GM23338 (cell line): ENCODE results near the gene CDK18. TPM values are rescaled to one million over a fixed set of nuclear protein-coding genes. Genes with fewer than 3 reads are reported as not detected.

Source experiments
- ATAC-seq: fragments of 200-7000 bp; cut with Tn5 transposase; 3 replicates; pipeline ENCODE4 v1.9.1; 2020
- DNase-seq: peaks from one replicate; pipeline ENCODE4 v3.0.0-alpha.2; 2015; ENCODE audit warnings: low spot score
- H2AFZ ChIP-seq: fragments of 200-600 bp; sonication (generic); 2 replicates; pipeline ENCODE4 v1.8.0; 2016; ENCODE audit warnings: antibody characterized with exemption, mild to moderate bottlenecking, moderate library complexity
- H3F3A ChIP-seq: fragments of 200-600 bp; sonication (generic); replicated peaks from 2 replicates; pipeline ENCODE4 v1.8.0; 2017; ENCODE audit warnings: antibody characterized with exemption, mixed run types, low read depth
- H3K27ac ChIP-seq: fragments of 200-600 bp; sonication (generic); 2 replicates; pipeline ENCODE4 v1.6.1; 2016; ENCODE audit warnings: low read depth
- H3K27me3 ChIP-seq: fragments of 200-600 bp; sonication (generic); 2 replicates; pipeline ENCODE4 v1.8.0; 2016; ENCODE audit warnings: mild to moderate bottlenecking, mixed run types, moderate library complexity; ENCODE audit not compliant: insufficient read depth
- H3K36me3 ChIP-seq: fragments of 200-600 bp; sonication (generic); 2 replicates; pipeline ENCODE4 v1.8.0; 2016; ENCODE audit warnings: mild to moderate bottlenecking; ENCODE audit not compliant: insufficient read depth
- H3K4me1 ChIP-seq: fragments of 200-600 bp; sonication (generic); 2 replicates; pipeline ENCODE4 v1.8.0; 2016; ENCODE audit warnings: mild to moderate bottlenecking, moderate library complexity; ENCODE audit not compliant: insufficient read depth
- H3K4me2 ChIP-seq: fragments of 200-600 bp; sonication (generic); 2 replicates; pipeline ENCODE4 v1.7.1; 2017; ENCODE audit warnings: mixed run types
- H3K4me3 ChIP-seq: fragments of 200-600 bp; sonication (generic); 2 replicates; pipeline ENCODE4 v1.6.1; 2016; ENCODE audit warnings: mixed run types
- H3K79me2 ChIP-seq: fragments of 200-600 bp; sonication (generic); replicated peaks from 2 replicates; pipeline ENCODE4 v1.8.0; 2017; ENCODE audit warnings: mild to moderate bottlenecking; ENCODE audit not compliant: insufficient read depth
- H3K9me2 ChIP-seq: fragments of 200-600 bp; sonication (generic); 2 replicates; pipeline ENCODE4 v1.8.0; 2017; ENCODE audit not compliant: insufficient read depth
- H4K20me1 ChIP-seq: fragments of 200-600 bp; sonication (generic); replicated peaks from 2 replicates; pipeline ENCODE4 v1.8.0; 2017; ENCODE audit warnings: mild to moderate bottlenecking; ENCODE audit not compliant: insufficient read depth
- H3K27ac Mint-ChIP-seq: 2 replicates; pipeline ENCODE4 v1.8.0; 2020; ENCODE audit warnings: inconsistent platforms, mild to moderate bottlenecking, moderate library complexity, mixed read lengths
- H3K27me3 Mint-ChIP-seq: 3 replicates; pipeline ENCODE4 v1.8.0; 2022; ENCODE audit warnings: low read depth, mild to moderate bottlenecking, moderate library complexity, mixed read lengths, inconsistent platforms; ENCODE audit not compliant: insufficient read depth, poor library complexity
- H3K36me3 Mint-ChIP-seq: 3 replicates; pipeline ENCODE4 v1.8.0; 2021; ENCODE audit warnings: low read depth, mild to moderate bottlenecking, inconsistent platforms, moderate library complexity, mixed read lengths
- H3K4me1 Mint-ChIP-seq: 3 replicates; pipeline ENCODE4 v1.8.0; 2020; ENCODE audit warnings: mild to moderate bottlenecking, inconsistent platforms, mixed read lengths
- H3K4me3 Mint-ChIP-seq: 3 replicates; pipeline ENCODE4 v1.8.0; 2021; ENCODE audit warnings: moderate library complexity, mild to moderate bottlenecking, inconsistent platforms, mixed read lengths
- H3K9me3 Mint-ChIP-seq: 3 replicates; pipeline ENCODE4 v1.8.0; 2020; ENCODE audit warnings: moderate library complexity, mild to moderate bottlenecking, inconsistent platforms, mixed read lengths
- CREB1 ChIP-seq: fragments of 250-450 bp; sonication (Bioruptor Pico); IDR thresholded peaks from 2 replicates; pipeline ENCODE4 v1.5.0; 2020; ENCODE audit warnings: low read depth, mild to moderate bottlenecking, moderate library complexity
- EZH2phosphoT487 ChIP-seq: fragments of 200-600 bp; sonication (generic); IDR thresholded peaks from one replicate; pipeline ENCODE4 v1.8.1; 2018; ENCODE audit warnings: antibody characterized with exemption; ENCODE audit not compliant: unreplicated experiment
- JUNB ChIP-seq: IDR thresholded peaks from one replicate; pipeline ENCODE4 v1.6.1; 2016; ENCODE audit warnings: antibody characterized with exemption; ENCODE audit not compliant: unreplicated experiment
- NANOG ChIP-seq: IDR thresholded peaks from 2 replicates; pipeline ENCODE4 v1.6.1; 2016; ENCODE audit warnings: antibody characterized with exemption, borderline replicate concordance
- POLR2AphosphoS5 ChIP-seq: IDR thresholded peaks from 2 replicates; pipeline ENCODE4 v1.6.1; 2016; ENCODE audit warnings: antibody characterized with exemption, low read depth
- ZNF114 ChIP-seq: fragments of 250-450 bp; sonication (Bioruptor Pico); IDR thresholded peaks from 2 replicates; pipeline ENCODE4 v1.5.0; 2020; ENCODE audit warnings: mild to moderate bottlenecking, moderate library complexity
- ZNF331 ChIP-seq: fragments of 250-450 bp; sonication (Bioruptor Pico); IDR thresholded peaks from 2 replicates; pipeline ENCODE4 v1.5.0; 2020; ENCODE audit warnings: low read depth, mild to moderate bottlenecking, moderate library complexity
- polyA plus RNA-seq: library from polyadenylated mRNA; unstranded; fragments of >200 nt; fragmentation: Nextera tagmentation; extraction: Ambion mirVana; gene quantifications from 2 replicates; pipeline ENCODE4 v1.2.1, GENCODE V29; 2016
- total RNA-seq: library from RNA; depleted of rRNA; stranded (reverse); fragments of >200 nt; shearing (Covaris generic); gene quantifications from 2 replicates; pipeline ENCODE4 v1.2.3, GENCODE V29; 2014
- TF ChIP-seq, protein P1 (sequence below): fragments of 250-450 bp; sonication (Bioruptor Pico); IDR thresholded peaks from 2 replicates; pipeline ENCODE4 v1.5.0; 2020; ENCODE audit warnings: mild to moderate bottlenecking, moderate library complexity
- TF ChIP-seq, protein P2 (sequence below), 2 experiments: fragments of 200-600 bp in 1 of 2; sonication (generic) in 1 of 2; conservative IDR thresholded peaks; 2 replicates each; pipeline versions ENCODE4 v1.5.1 to v1.6.1; 2016 to 2017; ENCODE audit warnings: antibody characterized with exemption in 2 of 2, low read depth in 2 of 2, mild to moderate bottlenecking in 2 of 2, moderate library complexity in 1 of 2
- TF ChIP-seq, protein P3 (sequence below): IDR thresholded peaks from 2 replicates; pipeline ENCODE4 v1.6.1; 2016; ENCODE audit warnings: antibody characterized with exemption

Gene CDK18
- total and polyA plus RNA-seq, 2 experiments from 2014 or later, result 21.1 to 46.5 TPM

DNA sequence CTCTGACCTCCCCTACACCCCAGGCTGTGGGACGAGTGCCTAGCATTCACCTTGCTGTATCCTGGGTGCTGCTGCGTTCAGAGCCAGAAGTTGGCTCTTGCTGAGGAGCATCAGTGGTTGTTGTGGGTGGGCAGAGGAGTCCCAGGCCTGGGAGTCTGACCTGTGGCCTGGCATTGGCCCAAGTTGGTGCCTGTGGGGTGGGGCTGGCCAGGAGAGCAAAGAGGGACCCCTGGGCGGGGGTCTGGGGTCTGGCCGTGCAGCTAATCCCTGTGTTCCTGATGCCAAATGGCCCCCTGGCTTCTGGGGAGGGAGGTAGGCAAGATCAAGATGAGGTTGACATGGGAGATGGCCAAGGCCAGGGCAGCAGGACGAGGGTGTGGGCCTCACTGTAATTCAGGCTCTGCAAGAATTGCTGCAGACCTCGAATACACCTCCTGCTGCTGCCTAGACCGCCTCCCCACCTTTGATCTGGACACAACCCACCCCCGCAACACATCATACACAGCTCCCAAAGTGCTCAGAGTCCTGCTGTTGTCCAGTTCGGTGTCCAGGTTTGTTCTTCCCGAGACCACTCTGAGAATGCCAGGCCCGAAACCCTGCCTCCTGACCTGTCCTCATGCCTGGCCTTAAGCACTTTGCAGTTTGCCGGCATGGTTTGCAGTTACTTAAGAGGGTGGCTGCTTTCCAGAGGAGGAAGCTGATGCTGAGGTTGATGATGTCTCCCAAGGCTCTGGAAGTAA, 28.7 kb downstream of the CDK18 start:
- Histone ChIP-seq H3K36me3 (no peaks in the 10 kb centered on the region; the same call in 1 of the 2 replicates), H3K4me1 (peaks cover 7% of the 10 kb centered on the region), H2AFZ (no peak overlapping the region), H3K4me3 (no peak overlapping the region), H3K79me2 (no peaks in the 10 kb centered on the region), H3K27ac (no peak overlapping the region), H3K9me2 (no peaks in the 10 kb centered on the region), H3K4me2 (no peak overlapping the region), H3K27me3 (0 out of 2 replicates have a peak, but pooled peaks cover 5% of the 10 kb centered on the region), H4K20me1 (no peaks in the 10 kb centered on the region), H3F3A (peaks cover 5% of the 10 kb centered on the region; the same call in 1 of the 2 replicates)
- Mint-ChIP-seq H3K4me1 (peaks cover 16% of the 10 kb centered on the region), H3K9me3 (peaks cover 2% of the 10 kb centered on the region; the same call in 2 of the 3 replicates), H3K27me3 (peaks cover 17% of the 10 kb centered on the region), H3K4me3 (no peak overlapping the region), H3K27ac (no peak overlapping the region), H3K36me3 (peaks cover 27% of the 10 kb centered on the region)
- ATAC-seq (no peak), DNase-seq (no peak)
- TF ChIP-seq, protein P1, sequence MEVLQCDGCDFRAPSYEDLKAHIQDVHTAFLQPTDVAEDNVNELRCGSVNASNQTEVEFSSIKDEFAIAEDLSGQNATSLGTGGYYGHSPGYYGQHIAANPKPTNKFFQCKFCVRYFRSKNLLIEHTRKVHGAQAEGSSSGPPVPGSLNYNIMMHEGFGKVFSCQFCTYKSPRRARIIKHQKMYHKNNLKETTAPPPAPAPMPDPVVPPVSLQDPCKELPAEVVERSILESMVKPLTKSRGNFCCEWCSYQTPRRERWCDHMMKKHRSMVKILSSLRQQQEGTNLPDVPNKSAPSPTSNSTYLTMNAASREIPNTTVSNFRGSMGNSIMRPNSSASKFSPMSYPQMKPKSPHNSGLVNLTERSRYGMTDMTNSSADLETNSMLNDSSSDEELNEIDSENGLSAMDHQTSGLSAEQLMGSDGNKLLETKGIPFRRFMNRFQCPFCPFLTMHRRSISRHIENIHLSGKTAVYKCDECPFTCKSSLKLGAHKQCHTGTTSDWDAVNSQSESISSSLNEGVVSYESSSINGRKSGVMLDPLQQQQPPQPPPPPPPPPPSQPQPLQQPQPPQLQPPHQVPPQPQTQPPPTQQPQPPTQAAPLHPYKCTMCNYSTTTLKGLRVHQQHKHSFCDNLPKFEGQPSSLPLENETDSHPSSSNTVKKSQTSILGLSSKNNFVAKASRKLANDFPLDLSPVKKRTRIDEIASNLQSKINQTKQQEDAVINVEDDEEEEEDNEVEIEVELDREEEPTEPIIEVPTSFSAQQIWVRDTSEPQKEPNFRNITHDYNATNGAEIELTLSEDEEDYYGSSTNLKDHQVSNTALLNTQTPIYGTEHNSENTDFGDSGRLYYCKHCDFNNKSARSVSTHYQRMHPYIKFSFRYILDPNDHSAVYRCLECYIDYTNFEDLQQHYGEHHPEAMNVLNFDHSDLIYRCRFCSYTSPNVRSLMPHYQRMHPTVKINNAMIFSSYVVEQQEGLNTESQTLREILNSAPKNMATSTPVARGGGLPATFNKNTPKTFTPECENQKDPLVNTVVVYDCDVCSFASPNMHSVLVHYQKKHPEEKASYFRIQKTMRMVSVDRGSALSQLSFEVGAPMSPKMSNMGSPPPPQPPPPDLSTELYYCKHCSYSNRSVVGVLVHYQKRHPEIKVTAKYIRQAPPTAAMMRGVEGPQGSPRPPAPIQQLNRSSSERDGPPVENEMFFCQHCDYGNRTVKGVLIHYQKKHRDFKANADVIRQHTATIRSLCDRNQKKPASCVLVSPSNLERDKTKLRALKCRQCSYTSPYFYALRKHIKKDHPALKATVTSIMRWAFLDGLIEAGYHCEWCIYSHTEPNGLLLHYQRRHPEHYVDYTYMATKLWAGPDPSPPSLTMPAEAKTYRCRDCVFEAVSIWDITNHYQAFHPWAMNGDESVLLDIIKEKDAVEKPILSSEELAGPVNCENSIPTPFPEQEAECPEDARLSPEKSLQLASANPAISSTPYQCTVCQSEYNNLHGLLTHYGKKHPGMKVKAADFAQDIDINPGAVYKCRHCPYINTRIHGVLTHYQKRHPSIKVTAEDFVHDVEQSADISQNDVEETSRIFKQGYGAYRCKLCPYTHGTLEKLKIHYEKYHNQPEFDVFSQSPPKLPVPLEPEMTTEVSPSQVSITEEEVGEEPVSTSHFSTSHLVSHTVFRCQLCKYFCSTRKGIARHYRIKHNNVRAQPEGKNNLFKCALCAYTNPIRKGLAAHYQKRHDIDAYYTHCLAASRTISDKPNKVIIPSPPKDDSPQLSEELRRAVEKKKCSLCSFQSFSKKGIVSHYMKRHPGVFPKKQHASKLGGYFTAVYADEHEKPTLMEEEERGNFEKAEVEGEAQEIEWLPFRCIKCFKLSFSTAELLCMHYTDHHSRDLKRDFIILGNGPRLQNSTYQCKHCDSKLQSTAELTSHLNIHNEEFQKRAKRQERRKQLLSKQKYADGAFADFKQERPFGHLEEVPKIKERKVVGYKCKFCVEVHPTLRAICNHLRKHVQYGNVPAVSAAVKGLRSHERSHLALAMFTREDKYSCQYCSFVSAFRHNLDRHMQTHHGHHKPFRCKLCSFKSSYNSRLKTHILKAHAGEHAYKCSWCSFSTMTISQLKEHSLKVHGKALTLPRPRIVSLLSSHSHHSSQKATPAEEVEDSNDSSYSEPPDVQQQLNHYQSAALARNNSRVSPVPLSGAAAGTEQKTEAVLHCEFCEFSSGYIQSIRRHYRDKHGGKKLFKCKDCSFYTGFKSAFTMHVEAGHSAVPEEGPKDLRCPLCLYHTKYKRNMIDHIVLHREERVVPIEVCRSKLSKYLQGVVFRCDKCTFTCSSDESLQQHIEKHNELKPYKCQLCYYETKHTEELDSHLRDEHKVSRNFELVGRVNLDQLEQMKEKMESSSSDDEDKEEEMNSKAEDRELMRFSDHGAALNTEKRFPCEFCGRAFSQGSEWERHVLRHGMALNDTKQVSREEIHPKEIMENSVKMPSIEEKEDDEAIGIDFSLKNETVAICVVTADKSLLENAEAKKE, result no peak
- TF ChIP-seq EZH2phosphoT487, result no peak
- TF ChIP-seq JUNB, result no peak
- no peak for TF ChIP-seq CREB1 (CRISPR knock-in tag)
- TF ChIP-seq ZNF114 (CRISPR knock-in tag), result no peak
- no peak for TF ChIP-seq POLR2AphosphoS5
- TF ChIP-seq, protein P2, sequence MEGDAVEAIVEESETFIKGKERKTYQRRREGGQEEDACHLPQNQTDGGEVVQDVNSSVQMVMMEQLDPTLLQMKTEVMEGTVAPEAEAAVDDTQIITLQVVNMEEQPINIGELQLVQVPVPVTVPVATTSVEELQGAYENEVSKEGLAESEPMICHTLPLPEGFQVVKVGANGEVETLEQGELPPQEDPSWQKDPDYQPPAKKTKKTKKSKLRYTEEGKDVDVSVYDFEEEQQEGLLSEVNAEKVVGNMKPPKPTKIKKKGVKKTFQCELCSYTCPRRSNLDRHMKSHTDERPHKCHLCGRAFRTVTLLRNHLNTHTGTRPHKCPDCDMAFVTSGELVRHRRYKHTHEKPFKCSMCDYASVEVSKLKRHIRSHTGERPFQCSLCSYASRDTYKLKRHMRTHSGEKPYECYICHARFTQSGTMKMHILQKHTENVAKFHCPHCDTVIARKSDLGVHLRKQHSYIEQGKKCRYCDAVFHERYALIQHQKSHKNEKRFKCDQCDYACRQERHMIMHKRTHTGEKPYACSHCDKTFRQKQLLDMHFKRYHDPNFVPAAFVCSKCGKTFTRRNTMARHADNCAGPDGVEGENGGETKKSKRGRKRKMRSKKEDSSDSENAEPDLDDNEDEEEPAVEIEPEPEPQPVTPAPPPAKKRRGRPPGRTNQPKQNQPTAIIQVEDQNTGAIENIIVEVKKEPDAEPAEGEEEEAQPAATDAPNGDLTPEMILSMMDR (conservative IDR thresholded peaks at IDR 0.05; ENCODE audit: low read depth in 2 of 2), result no peak
- TF ChIP-seq NANOG, result no peak
- TF ChIP-seq, protein P3, sequence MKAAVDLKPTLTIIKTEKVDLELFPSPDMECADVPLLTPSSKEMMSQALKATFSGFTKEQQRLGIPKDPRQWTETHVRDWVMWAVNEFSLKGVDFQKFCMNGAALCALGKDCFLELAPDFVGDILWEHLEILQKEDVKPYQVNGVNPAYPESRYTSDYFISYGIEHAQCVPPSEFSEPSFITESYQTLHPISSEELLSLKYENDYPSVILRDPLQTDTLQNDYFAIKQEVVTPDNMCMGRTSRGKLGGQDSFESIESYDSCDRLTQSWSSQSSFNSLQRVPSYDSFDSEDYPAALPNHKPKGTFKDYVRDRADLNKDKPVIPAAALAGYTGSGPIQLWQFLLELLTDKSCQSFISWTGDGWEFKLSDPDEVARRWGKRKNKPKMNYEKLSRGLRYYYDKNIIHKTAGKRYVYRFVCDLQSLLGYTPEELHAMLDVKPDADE, result no peak
- no peak for TF ChIP-seq ZNF331 (CRISPR knock-in tag)
